Upper lobe of right lung (tissue), 1 donor: ENCODE measurements around the gene FRMD8. TPM values are rescaled to one million over a fixed set of nuclear protein-coding genes. Genes with fewer than 3 reads are reported as not detected.
"Not testable (repeated sequence)": the region's sequence is repeated elsewhere in the genome, so short reads cannot be mapped to it uniquely, and the experiment has no call there.

Experiments
- ATAC-seq: fragments of 200-7000 bp; cut with Tn5 transposase; one replicate; pipeline ENCODE4 v1.9.1; 2020; ENCODE audit warnings: mild to moderate bottlenecking, moderate library complexity
- DNase-seq: peaks from one replicate; pipeline ENCODE4 v3.0.0-alpha.2; 2020
- H3K27ac ChIP-seq: fragments of 200-600 bp; one replicate; pipeline ENCODE4 v1.8.0; 2022
- H3K27me3 ChIP-seq: fragments of 200-600 bp; one replicate; pipeline ENCODE4 v1.8.0; 2022; ENCODE audit warnings: mild to moderate bottlenecking
- H3K36me3 ChIP-seq: fragments of 200-600 bp; one replicate; pipeline ENCODE4 v1.8.0; 2022
- H3K4me1 ChIP-seq: fragments of 200-600 bp; one replicate; pipeline ENCODE4 v1.8.0; 2022
- H3K4me3 ChIP-seq: fragments of 200-600 bp; one replicate; pipeline ENCODE4 v1.8.0; 2022; ENCODE audit warnings: mild to moderate bottlenecking
- H3K9me3 ChIP-seq: fragments of 200-600 bp; one replicate; pipeline ENCODE4 v1.8.0; 2022
- intact Hi-C: fragments of 100-400 bp; cut with DNase I; formaldehyde crosslinking; loops from one replicate; pipeline ENCODE4 v1.11.0; 2022
- total RNA-seq: library from RNA; stranded (reverse); fragmentation: NEBNext Ultra II Directional; extraction: Animal tissue kit (Norgen Biotek cat#: 25700); gene quantifications from one replicate; pipeline ENCODE4 v1.2.1, GENCODE V29; 2021
- TF ChIP-seq, protein P1 (sequence below): fragments of 200-600 bp; IDR thresholded peaks from one replicate; pipeline ENCODE4 v1.8.0; 2022; ENCODE audit warnings: antibody characterized with exemption
- donor health status: DM: no; HTN: yes; CAD: no; lungs with severe emphysema.

FRMD8 gene
- total RNA-seq, 1 donor from 2014 or later, result 37.1 TPM

GRCh38 chr11:65448074-65448417 lies 61.6 kb downstream of the FRMD8 start:
- intact Hi-C loops, result no loop called here
- ATAC-seq (no peak), DNase-seq (no peak)
- Histone ChIP-seq H3K27ac (peak overlapping the region; percentile 26), H3K9me3 (no peaks in the 10 kb centered on the region), H3K27me3 (no peaks in the 10 kb centered on the region), H3K36me3 (peaks cover 19% of the 10 kb centered on the region), H3K4me3 (no peak overlapping the region), H3K4me1 (peaks cover 4% of the 10 kb centered on the region)
- TF ChIP-seq, protein P1, sequence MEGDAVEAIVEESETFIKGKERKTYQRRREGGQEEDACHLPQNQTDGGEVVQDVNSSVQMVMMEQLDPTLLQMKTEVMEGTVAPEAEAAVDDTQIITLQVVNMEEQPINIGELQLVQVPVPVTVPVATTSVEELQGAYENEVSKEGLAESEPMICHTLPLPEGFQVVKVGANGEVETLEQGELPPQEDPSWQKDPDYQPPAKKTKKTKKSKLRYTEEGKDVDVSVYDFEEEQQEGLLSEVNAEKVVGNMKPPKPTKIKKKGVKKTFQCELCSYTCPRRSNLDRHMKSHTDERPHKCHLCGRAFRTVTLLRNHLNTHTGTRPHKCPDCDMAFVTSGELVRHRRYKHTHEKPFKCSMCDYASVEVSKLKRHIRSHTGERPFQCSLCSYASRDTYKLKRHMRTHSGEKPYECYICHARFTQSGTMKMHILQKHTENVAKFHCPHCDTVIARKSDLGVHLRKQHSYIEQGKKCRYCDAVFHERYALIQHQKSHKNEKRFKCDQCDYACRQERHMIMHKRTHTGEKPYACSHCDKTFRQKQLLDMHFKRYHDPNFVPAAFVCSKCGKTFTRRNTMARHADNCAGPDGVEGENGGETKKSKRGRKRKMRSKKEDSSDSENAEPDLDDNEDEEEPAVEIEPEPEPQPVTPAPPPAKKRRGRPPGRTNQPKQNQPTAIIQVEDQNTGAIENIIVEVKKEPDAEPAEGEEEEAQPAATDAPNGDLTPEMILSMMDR, result no peak

- Histone ChIP-seq H3K27me3 (no peaks in the 10 kb centered on the region), H3K4me1 (peaks cover 4% of the 10 kb centered on the region), H3K4me3 (no peak overlapping the region), H3K36me3 (peaks cover 13% of the 10 kb centered on the region), H3K27ac (peak overlapping the region; percentile 26), H3K9me3 (no peaks in the 10 kb centered on the region)
- DNase-seq (no peak), ATAC-seq (peak; percentile 36)
- TF ChIP-seq, protein P1, result no peak
- intact Hi-C loops, result no loop called here
Measured at GRCh38 chr11:65448418-65449105, 62.1 kb downstream of the FRMD8 start.

GRCh38 chr11:65451301-65451700 lies 64.9 kb downstream of the FRMD8 start:
- H3K9me3 ChIP-seq, H3K4me1 ChIP-seq, H3K27ac ChIP-seq, DNase-seq, H3K27me3 ChIP-seq, H3K4me3 ChIP-seq, ATAC-seq, H3K36me3 ChIP-seq: not testable (repeated sequence)
- intact Hi-C loops, result loop anchor here (10.0 kb wide), 1 partner anchor 76 kb away; no protein-coding TSS in a partner anchor

GRCh38 chr11:65452259-65452658 lies 65.8 kb downstream of the FRMD8 start:
- not testable (repeated sequence) for DNase-seq, ATAC-seq, H3K4me1 ChIP-seq, H3K36me3 ChIP-seq, H3K9me3 ChIP-seq, H3K27me3 ChIP-seq, H3K4me3 ChIP-seq
- peak overlapping the region; percentile 11 for H3K27ac ChIP-seq
- intact Hi-C loops, result loop anchor here (10.0 kb wide), 1 partner anchor 77 kb away; no protein-coding TSS in a partner anchor

- Histone ChIP-seq H3K27ac (peak overlapping the region; percentile 11), H3K4me3 (no peak overlapping the region), H3K27me3 (no peaks in the 10 kb centered on the region), H3K9me3 (no peaks in the 10 kb centered on the region), H3K36me3 (no peaks in the 10 kb centered on the region), H3K4me1 (peaks cover 9% of the 10 kb centered on the region)
- TF ChIP-seq, protein P1, result no peak
- DNase-seq (no peak), ATAC-seq (no peak)
- intact Hi-C loops, result loop anchor here (10.0 kb wide), 1 partner anchor 78 kb away; no protein-coding TSS in a partner anchor
Measured at GRCh38 chr11:65452806-65453490, 66.5 kb downstream of the FRMD8 start.

DNA sequence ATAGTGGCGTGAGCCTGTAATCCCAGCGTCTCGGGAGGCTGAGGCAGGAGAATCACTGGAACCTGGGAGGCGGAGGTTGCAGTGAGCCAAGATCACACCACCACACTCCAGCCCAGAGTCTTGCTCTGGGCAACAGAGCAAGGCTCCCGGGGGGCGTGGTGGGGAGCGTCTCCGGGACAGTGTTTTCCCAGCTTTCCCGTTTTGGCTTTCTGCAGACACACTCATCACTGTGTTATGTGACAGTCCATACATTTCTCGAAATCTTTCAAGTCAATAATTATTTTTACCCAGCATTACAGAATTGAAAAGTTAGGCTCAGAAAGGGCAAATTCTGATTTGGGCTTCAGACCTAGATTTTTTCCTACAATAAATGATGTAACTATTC lies 67.9 kb downstream of the FRMD8 start:
- H3K27ac ChIP-seq, result peak overlapping the region; percentile 78
- DNase-seq (no peak), ATAC-seq (no peak)
- TF ChIP-seq, protein P1, result no peak
- H3K4me3 ChIP-seq, result peak overlapping the region; percentile 63
- intact Hi-C loops, result loop anchor here (10.0 kb wide), 1 partner anchor 80 kb away; no protein-coding TSS in a partner anchor
- H3K9me3 ChIP-seq, result no peaks in the 10 kb centered on the region
- H3K27me3 ChIP-seq, result no peaks in the 10 kb centered on the region
- no peaks in the 10 kb centered on the region for H3K36me3 ChIP-seq
- H3K4me1 ChIP-seq, result peaks cover 9% of the 10 kb centered on the region
